GM21825 (cell line): ENCODE data around the gene LCN1.

Experiments used
- ATAC-seq: cut with Tn5 transposase; IDR thresholded peaks from one replicate; pipeline ENCODE4 v1.9.1; 2021; ENCODE audit warnings: mild to moderate bottlenecking, moderate library complexity; ENCODE audit not compliant: unreplicated experiment

Gene LCN1

DNA sequence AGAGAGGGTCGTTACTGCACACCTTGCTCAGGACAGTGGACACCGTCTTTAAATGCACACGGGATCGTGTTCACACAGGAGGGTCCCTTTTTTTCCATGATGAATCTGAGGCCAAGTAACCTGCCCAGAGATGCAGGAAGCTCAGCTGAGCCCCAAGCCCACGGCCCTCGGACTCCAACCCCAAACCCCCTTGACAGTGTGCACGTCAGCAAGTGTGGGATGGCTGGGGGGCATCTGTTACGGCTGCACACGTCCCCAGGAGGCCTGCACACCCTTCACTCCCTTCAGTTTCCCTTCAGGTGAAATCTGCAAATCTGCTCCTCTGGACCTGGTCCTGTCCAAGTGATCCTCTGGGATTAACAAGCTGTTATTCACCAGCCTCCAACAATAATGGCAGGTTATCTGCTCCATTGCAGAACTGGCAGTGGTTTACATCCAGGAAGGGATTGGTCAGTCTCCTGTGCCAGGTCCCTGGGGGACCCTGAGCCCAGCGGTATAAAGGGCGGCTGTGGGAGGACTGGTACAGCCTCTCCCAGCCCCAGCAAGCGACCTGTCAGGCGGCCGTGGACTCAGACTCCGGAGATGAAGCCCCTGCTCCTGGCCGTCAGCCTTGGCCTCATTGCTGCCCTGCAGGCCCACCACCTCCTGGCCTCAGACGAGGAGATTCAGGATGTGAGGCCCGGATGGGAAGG lies at the start of gene LCN1:
Gene LCN1, plus strand, starts transcription at position 525 of the 692 bp plus-strand sequence. Its CDS starts 58 bp downstream, at position 583.
- ATAC-seq, result no peak

DNA sequence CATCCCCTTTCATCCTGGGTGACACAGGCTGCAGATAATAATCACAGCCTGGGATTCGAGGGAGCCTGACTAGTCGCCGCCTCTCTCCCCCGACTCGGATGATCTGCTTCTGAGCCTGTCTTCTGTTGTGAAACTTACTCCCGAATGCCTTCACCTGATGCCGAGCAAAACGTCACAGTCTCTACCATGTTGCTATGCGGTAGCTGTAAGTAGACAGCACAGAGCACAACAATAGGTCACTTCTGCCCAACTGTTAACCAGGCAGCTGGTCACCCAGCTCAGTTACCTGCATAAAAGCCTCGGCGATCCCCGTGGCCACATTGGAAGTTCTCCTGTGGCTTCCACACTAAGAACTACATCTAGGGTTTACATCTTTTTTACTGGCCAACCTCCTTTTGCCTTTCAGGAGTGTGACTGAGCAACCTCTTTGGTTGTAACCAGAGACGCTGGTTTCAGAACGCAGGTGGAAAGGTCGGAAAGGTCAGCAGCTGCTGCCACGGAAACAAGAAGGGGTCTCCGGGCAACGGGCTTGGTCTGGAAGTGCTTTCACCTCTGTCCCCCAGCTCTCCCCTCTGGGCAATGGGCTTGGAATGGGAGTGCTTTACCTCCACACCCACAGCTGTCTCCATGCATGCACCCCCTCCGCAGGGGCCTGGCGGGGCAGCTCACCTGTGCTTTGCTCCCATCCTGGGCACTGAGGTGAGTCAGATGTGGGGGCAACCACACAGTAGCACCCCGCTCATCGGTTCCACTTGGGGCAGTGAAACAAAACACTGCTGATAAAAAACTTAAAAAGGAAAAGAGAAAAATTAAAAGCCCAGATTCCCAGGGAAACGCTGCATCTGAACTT lies 49.2 kb upstream of the LCN1 start:
- no peak for ATAC-seq

DNA sequence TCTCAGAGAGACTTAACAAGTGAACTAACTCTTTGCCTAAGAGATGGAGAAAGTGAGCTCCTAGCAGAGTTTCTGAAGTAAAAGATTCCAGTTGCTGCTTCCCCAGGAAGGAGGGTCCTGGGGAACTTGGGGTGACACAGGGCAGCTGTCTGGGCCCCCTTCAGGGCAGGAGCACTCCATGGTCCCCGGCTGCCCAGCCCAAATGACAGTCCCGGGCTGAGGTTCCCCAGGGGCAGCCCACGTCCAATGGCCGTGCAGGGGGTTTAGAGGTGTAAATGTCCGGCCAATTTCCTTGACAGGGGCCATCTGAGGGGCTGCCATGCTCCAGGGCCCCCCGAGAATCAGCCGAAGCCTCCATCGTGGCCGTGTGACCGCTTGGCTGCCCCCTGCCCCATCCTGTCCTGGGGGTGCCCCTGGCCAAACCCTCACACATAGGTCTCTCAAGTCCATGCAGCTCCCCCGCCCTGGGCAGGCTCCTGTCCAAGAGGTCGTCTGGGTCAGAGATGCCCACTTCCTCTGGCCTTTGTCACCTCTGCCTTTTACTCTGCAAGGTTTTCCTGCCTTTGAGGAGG lies 47.2 kb upstream of the LCN1 start:
- ATAC-seq, result no peak

DNA sequence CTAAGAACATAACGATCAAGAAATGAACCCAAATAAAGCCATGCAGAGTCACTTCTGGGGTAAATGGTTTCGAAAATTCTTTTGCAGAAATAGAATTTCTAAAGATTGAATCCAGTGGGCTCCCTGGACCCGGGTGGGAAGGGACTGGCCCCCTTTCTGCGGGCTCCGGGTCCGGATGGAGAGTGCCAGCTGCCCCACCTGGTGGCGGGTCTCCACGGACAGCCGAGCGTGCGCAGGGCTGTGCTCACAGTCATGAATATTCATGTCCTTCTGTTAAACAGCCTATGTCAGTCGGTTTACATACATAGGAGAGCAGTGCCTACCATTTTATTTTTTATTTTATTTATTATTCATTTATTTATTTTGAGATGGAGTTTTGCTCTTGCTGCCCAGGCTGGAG lies 46.3 kb upstream of the LCN1 start:
- no peak for ATAC-seq

DNA sequence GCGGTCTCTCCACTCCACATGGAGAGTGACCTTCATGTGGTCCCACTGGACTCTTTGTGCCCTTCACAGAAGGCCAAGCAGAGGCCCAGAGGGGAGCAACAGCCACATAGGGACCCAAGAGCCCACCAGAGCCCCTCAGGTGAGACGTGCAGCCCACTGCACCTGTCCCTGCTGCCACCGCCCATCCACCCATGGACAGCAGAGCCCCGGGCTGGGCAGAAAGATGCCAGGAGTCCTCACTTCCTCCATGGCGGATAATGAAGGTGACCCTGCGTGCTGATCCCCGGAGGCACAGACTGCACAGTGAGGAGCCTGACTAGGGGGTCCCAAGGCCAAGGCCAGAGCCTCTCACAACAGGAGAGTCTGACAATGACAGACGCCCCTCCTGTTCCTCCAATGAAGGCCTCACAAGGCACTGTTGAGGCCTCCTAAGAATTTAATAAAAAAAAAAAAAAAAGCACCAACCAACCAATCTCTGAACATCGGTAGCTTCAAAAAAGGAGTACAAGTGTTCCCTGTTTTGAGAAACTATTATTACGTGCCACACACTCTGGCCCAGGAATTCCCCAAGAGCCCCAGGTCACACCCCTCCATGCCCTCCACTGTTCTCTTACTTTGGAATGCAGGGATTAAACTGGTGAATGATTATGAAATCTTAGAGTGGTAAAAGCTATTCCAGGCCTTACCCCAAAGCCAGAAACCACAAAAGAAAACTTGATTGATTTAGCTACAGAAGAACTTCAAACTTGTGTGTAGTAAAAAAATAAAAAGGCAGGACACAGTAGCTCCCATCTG lies 44.5 kb upstream of the LCN1 start:
- no peak for ATAC-seq

DNA sequence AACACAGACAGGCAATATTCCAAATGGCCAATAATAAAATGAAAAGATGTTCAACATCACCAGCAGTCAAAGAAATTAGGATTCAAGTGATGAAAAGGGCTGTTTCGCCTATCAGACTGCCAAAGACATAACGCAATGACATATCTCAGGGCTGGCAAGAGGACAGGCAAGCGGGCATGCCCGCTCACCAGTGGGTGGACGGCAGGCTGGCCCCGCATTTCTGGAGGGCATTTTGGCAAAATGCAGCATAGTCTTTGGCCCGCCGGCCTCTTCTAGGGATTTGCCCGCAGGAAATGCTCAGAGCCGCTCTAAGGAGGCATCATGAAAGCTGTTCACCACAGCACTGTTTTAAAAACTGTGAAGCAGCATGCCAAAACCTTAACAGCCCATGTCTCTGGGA lies 43.0 kb upstream of the LCN1 start:
- no peak for ATAC-seq

DNA sequence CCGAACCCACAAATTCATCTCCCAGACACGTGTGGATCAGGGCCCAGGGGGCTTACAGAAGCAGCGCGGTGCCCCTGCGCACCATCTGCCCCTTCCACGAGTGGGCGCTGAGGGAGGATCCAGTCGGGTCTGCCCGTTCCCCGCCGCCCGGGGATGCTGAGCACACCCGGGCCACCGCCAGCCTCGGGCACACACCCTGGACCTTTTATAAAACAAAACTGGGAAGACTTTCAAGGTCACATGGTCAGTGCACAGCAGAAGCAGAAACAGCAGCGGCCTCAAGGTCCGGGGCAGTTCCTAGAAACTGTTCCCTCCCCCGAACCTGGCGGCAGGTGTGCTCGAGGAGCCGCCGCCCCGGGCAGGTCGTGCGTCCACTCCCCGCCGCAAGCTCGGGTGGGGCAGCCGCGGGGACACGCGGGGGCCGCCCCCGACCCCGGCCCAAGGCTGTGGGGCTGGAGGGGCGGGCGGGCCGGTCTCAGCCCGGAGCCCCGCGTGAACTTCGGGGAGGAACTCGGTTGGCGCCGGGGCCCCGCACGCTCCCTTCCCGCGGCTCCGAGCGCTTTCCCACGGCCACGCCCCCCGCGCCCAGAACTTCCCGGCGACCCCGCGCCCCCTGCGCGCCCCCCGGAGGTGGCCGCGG lies 42.3 kb upstream of the LCN1 start:
- ATAC-seq, result no peak

DNA sequence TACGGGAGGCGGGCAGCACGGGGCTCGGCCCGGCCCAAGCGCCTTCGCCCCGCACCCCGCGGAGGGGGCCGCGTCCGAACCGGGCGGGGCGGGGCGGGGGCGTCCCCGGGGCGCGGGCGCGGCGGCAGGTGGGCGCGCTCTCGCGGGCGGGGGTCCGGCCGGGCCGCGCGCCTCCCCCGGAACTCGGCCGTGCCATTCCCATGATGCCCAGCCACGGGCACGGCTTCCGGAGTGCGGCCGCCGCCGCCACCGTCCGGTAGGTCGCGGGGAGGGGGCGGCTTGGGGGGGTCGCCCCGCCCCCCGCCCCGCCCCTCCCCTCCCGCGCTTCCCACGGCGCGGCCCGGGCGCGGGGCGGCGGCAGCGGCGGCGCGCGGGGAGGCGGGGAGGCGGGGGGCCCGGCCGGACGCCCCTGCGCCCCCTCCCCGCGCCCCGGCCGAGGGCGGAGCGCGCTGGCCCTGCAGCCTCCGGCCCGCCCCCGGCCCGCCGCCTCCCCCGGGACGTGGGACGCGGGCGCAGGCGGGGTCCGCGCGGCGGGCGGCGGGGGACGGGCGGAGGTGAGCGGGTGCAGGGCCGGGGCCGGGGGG lies 41.7 kb upstream of the LCN1 start, which contains the start of gene PPP1R26:
Gene PPP1R26, plus strand, starts transcription at position 314 of the 584 bp plus-strand sequence. CDS start 4,729 bp downstream, outside the sequence.
- ATAC-seq, result no peak

DNA sequence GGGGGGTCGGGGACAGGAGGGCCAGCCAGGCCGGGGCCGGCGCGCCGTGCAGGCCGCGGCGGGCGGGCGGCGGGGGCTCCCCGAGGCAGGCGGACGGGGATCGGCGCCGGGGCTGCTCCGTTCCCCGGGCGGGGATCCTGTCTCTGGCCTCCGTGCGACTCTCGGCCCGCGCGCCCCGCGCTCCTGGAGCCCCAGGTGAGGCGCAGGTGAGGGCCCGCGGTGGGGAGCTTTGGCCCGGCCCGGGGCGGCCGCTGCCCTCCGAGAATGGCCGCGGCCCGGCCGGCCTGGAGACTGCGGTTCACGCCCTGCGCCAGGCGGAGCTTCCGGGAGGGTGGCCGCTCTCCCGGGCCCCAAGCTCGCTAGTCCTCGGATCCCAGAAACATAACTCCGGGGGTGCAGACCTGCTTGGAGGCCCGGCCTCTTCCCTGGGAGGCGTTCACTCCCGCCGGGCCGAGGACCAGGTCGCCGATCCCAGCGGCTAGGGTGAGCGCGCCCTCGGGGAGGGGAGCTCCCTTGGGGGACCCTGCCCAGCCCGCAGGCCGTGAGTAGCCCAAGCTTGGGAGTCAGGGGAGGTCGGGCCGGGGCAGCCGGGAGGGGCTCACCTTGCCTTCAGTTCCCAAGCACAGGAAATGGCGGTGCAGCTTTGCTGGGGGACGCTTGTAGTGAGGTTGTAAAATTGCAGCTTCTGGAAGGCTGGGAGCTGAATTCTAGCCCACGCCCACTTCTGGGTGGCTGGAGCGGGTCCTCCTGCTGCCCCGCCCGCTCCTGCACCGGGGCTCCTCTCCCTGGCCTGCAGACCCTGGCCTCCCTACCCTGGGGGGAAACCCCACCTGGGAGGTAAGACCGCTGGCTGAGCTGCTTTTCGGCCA lies 40.9 kb upstream of the LCN1 start:
- ATAC-seq, result no peak

DNA sequence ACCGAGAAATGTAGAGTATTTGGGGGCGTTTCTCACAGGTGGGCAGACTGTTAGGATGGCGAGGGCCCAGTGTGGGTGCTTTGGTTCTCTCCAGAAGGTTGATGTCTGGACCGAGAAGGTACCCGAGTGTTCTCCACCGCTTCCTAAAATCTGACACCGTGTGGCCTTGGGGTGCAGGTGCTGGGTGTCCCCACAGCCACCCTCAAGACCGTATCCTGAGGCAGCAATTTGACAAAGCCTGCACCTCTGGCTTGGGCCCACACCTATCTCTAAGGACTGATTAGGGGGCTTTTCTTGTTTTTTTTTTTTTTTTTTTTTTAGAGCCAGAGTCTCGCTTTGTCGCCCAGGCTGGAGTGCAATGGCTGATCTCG lies 40.3 kb upstream of the LCN1 start:
- ATAC-seq, result no peak

DNA sequence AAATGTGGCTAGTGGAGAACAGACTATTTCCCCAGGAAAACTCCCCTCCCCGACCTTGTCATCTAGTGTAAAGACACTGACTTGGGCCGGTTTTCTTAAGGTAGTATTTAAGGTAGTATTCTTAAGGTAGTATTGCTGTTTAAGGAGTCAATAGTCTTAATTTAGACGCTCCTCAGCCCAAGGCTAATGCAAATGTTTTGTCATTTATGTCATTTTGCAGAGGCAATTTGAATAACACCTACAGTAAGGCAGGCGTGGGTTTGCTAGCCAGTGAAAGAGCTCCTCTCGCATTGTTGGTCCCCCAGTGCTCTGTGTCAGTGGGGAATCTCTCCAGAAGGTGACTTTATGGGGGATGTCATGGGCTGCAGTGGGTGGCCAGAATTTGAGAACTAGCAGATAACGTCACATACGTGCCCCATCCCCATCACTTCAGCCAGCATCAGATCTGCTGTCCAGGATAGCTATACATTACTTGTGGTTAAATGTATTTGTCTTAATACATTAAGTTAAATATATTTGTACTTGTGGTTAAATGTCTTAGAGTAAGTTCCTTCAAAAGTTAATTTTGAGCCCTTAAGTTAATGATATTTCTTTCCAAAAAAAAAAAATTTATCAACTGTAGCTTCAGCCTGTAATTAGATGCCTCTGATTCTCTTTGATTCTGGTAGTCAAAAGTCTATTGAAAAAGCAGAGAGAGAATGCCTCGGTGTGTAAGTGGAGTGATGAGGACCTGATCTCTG lies 39.1 kb upstream of the LCN1 start:
- no peak for ATAC-seq

DNA sequence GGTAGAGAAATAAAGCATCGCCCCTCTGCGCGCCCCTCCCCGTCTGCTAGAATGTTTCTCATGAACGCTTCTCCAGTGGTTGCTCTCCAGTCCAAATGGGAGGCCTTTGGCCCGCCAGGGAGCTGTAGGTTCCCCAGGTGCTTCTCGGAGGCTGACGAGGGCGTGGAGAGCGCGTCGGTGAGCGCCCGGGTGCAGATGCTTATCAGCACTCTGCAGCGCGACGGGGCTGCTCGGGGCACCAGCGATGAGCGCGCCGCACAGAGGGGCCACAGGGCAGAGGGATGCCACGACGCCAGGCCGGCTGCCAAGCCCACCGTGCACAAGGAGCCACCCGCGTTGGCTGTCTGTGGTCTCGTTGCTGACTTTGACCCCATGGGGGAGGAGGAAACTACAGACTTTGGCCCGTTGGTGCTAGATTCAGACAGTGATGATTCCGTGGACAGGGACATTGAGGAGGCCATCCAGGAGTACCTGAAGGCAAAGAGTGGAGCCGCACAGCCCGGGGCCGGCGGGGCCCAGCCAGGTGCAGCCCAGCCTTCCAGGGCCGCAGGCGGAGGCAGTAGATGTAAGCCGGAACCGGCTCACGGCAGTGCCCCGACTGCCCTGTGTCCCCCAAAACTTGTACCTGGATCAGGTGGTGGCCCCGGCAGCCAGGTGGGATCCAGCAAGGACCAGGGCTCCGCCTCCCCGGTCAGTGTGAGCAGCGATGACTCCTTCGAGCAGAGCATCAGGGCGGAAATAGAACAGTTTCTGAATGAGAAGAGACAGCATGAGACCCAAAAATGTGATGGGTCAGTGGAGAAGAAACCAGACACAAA lies 36.6 kb upstream of the LCN1 start:
- ATAC-seq, result no peak

DNA sequence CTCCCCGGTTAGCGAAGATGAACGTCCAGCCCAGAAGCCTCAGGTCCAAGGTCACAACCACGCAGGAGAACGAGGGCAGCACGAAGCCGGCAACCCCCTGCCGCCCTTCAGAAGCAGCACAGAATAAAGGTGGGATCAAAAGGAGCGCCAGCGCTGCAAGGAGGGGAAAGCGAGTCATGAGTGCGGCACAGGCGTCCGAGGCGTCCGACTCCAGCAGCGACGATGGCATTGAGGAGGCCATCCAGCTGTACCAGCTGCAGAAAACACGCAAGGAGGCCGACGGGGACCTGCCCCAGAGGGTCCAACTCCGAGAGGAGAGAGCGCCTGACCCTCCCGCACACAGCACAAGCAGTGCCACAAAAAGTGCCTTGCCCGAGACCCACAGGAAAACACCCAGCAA lies 35.9 kb upstream of the LCN1 start:
- ATAC-seq, result no peak

DNA sequence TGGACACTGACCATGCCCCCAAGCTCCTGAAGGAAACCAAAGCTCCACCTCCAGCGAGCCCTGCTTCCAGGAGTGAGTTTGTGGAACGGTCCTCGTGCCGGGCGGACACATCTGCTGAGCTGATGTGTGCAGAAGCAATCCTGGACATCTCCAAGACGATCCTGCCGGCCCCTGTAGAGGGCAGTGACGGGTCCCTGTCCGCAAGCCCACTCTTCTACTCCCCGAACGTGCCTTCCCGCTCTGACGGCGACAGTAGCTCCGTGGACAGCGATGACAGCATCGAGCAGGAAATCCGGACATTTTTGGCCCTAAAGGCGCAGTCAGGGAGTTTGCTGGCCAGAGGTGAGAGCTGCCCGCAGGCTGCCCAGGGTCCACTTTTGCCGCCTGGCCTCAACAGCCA lies 35.4 kb upstream of the LCN1 start:
- no peak for ATAC-seq

DNA sequence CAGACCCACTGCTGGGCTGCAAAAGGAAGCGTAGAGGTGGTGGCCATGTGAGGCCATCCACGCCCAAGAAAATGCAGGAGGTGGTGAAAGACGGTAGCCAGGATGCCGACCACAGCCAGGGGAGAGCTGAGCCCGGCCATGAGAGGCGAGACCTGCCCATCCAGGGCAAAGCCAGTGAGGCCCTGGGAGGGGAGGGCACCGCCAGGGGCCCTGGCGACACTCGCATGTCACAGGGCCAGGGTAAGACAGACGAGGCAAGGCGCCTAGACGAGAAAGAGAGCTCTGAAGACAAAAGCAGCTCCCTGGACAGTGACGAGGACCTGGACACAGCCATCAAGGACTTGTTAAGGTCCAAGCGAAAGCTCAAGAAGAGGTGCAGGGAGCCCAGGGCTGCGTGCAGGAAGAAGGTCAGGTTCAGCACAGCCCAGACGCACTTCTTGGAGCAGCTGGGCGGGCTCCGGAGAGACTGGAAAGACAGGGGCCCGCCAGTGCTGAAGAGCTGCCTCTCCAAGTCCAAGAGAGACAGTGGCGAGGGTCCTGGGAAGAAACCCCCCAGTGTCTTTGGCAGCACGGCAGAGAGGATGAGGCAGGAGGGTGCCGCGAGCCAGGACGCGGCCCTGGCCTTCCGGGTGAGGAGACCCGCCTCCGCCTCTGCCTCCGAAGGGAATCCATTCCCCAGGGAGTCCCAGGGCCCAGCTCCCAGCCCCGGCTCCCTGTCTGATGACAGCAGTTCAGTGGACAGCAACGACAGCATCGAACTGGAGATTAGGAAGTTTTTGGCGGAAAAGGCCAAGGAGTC lies 34.8 kb upstream of the LCN1 start:
- ATAC-seq, result no peak

DNA sequence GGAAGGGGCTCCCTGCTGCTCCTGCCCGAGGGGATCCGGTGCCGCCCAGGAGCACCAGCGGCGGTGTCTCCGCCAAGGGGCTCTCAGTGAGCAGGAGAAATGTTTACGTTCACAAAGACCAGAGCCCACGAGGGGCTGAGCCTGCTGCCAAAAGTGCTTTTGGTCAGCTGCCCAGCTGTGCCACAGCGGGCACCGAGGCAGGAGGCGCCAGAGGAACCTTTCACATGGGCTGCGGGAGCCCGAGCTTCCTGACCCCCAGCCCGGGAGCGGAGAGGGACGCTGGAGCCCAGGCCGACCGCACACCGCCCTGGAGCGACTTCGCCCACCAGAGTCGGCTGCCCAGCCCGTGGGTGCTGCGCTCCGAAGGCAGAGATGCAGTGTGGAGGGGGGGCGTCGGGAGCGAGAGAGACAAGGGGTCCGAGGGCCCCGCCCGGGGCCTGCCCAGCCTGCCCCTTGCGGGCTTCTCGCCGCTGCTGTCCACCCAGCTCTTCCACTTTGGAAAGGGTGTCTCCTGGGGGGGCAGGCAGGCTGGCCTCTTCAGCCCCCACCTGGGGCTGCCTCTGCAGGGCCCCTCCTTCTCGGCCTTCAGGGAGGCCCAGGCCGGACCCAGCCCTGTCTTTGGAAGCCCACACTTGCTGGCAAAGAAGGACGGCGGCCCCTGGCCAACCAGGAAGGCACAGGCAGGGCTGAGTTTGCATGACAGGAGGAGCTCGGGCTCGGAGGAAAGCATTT lies 33.8 kb upstream of the LCN1 start:
- no peak for ATAC-seq

DNA sequence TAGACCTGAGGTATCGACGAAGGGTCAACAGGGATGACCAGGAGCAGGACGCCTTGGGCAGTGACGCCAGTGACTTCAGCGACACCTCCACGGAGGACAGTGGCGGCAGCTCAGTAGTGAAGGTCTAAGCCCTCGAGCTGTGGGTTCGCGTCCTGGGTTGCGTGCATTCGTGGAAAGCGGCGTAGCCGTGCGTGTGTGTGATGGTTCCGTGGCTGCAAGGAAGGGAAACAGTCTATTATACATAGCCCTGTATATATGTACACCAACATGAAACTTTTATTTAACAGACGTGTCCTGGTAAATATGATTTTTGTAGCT lies 33.3 kb upstream of the LCN1 start:
- no peak for ATAC-seq
